ENCODE results near the gene AP1M1. TPM values are rescaled to one million over a fixed set of nuclear protein-coding genes. Genes with fewer than 3 reads are reported as not detected.

The AP1M1 gene
- total and polyA plus RNA-seq, 11 donors = 26.2 to 93.4 (median 47.8) TPM

DNA sequence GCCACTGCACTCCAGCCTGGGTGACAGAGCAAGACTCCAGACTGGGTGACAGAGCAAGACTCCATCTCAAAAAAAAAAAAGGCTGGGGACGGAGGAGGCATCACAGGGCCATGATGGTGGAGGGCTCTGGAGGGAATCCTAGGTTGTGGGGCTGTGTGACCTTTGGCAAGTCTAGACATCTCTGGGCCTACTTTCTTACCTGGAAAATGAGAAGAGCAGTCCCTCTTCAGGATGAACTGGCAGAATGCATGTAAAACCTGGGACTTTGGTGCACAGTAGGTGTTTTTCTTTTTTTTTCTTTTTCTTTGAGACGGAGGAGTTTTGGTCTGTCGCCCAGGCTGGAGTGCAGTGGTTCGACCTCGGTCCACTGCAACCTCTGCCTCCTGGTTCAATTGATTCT is 38.1 kb upstream of the AP1M1 start:
- intact Hi-C loops (cut with DNase I) = no loop called here
- no peak overlapping the region for H3K27ac ChIP-seq
- 81 to 92% (median 89%) methylated on average over 5 of the region's 5 CpGs for WGBS, 4 donors

DNA sequence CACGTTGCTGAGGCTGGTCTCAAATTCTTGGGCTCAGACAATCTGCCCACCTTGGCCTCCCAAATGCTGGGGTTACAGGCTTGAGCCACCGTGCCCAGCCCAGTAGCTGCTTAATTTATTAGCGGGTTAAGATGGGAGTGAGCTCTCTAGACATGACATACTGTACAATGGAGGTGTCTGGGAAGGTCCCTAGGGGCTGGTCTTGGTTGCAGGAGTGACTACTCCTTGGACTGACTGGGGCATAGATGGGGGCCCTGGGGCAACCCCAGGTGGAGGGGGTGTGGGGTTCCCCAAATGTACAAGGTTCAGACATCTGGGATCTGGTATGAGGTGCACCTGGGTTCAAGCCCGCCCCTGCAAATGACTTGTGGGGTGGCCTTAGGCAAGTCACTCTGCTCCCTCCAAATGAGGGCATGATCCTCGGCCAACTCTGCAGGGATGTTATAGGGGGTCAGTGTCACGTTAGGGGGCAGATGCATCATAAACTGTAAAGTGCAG is 37.2 kb upstream of the AP1M1 start:
- no peak for DNase-seq
- no peak for ATAC-seq
- no peaks in the 10 kb centered on the region for H3K9me3 ChIP-seq
- no peak overlapping the region for H3K4me3 ChIP-seq
- no peaks in the 10 kb centered on the region for H3K4me1 ChIP-seq
- no peak for TF ChIP-seq POLR2A (IDR thresholded peaks at IDR 0.05)
- TF ChIP-seq, protein P1, sequence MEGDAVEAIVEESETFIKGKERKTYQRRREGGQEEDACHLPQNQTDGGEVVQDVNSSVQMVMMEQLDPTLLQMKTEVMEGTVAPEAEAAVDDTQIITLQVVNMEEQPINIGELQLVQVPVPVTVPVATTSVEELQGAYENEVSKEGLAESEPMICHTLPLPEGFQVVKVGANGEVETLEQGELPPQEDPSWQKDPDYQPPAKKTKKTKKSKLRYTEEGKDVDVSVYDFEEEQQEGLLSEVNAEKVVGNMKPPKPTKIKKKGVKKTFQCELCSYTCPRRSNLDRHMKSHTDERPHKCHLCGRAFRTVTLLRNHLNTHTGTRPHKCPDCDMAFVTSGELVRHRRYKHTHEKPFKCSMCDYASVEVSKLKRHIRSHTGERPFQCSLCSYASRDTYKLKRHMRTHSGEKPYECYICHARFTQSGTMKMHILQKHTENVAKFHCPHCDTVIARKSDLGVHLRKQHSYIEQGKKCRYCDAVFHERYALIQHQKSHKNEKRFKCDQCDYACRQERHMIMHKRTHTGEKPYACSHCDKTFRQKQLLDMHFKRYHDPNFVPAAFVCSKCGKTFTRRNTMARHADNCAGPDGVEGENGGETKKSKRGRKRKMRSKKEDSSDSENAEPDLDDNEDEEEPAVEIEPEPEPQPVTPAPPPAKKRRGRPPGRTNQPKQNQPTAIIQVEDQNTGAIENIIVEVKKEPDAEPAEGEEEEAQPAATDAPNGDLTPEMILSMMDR (IDR thresholded peaks at IDR 0.05) = no peak
- no peak overlapping the region for H3K27ac ChIP-seq
- H3K36me3 ChIP-seq = no peaks in the 10 kb centered on the region
- intact Hi-C loops (cut with DNase I) = no loop called here
- H3K27me3 ChIP-seq = peaks cover 0 to under 1% (median 0%) of the 10 kb centered on the region in 9 donors
- WGBS, 4 donors = 68 to 77% (median 72%) methylated on average over 6 of the region's 6 CpGs

More for the DNA sequence above, 38.1 kb upstream of the AP1M1 start:
- peaks cover 0 to 9% (median 0%) of the 10 kb centered on the region in 9 donors for H3K27me3 ChIP-seq
- ATAC-seq (no peak), DNase-seq (no peak)
- no peaks in the 10 kb centered on the region for H3K4me1 ChIP-seq
- no peaks in the 10 kb centered on the region for H3K36me3 ChIP-seq
- H3K4me3 ChIP-seq = no peak overlapping the region
- no peaks in the 10 kb centered on the region for H3K9me3 ChIP-seq
- TF ChIP-seq, protein P1 (IDR thresholded peaks at IDR 0.05) = no peak
- TF ChIP-seq POLR2A (IDR thresholded peaks at IDR 0.05) = no peak

DNA sequence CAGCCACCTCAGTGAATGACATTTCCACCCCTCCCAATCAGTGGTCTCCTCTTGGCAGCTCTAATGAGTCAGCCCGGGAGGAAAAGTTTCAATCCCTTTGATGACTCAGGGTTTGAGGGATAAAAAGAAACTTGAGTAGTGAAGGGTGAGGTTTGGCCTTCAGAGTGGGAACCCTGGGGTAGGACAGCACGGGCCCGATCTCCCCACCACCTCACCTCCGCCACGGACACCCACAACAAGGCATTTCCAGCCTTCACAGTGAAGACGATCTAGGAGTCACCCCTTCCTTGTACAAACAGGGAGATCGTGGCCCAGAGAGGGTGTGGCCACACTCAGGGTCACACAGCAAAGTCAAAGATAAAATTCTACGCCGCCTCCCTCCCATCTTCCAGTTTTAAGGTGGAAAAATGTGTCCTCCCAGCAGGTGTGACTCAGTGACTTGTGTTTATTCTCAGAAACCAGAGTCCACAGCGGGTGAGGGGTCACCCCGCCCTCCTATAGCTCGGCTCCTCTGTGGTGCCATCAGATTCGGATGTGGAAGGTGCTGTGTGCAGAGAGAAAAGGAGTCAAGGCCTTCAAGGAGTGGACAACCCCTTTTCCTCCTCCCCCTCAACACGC is 36.7 kb upstream of the AP1M1 start:
- 71 to 74% (median 73%) methylated on average over 14 of the region's 14 CpGs for WGBS, 4 donors
- no peaks in the 10 kb centered on the region for H3K9me3 ChIP-seq
- H3K4me1 ChIP-seq = no peaks in the 10 kb centered on the region
- intact Hi-C loops (cut with DNase I) = no loop called here
- H3K4me3 ChIP-seq = no peak overlapping the region
- no peaks in the 10 kb centered on the region for H3K36me3 ChIP-seq
- TF ChIP-seq POLR2A (IDR thresholded peaks at IDR 0.05) = no peak
- TF ChIP-seq, protein P1 (IDR thresholded peaks at IDR 0.05) = no peak
- DNase-seq (no peak), ATAC-seq (no peak)
- H3K27me3 ChIP-seq = no peaks in the 10 kb centered on the region
- no peak overlapping the region for H3K27ac ChIP-seq

DNA sequence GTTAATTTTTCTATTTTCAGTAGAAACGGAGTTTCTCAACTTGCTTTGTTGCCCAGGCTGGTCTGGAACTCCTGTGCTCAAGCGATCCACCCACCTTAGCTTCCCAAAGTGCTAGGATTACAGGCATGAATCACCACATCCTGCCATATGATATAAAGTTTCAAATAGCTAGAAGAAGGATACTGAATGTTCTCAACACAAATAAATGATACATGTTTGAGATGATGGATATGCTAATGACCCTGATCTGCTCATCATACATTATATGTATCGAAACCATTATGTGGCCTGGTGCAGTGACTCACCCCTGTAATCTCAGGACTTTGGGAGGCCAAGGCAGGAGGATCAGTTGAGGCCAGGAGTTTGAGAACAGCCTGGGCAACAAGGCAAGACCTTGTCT is 35.9 kb upstream of the AP1M1 start:
- intact Hi-C loops (cut with DNase I) = no loop called here
- no peak for ATAC-seq
- no peaks in the 10 kb centered on the region for H3K9me3 ChIP-seq
- peaks cover 0 to 4% (median 0%) of the 10 kb centered on the region in 9 donors for H3K27me3 ChIP-seq
- 80 to 91% (median 82%) methylated on average over 3 of the region's 3 CpGs for WGBS, 4 donors
- DNase-seq = no peak
- H3K27ac ChIP-seq = no peak overlapping the region
- H3K36me3 ChIP-seq = no peaks in the 10 kb centered on the region
- no peak overlapping the region for H3K4me3 ChIP-seq
- TF ChIP-seq POLR2A (IDR thresholded peaks at IDR 0.05) = no peak
- TF ChIP-seq, protein P1 (IDR thresholded peaks at IDR 0.05) = no peak
- no peaks in the 10 kb centered on the region for H3K4me1 ChIP-seq

Measured in heart left ventricle (tissue), 16 donors.